CD4-positive, alpha-beta T cell treated with Interleukin-6 at 100 ng/mL for 8 hours (primary cell): ENCODE data around the gene SERINC5.
A peak's percentile ranks its signal among the peaks of the same experiment; 100 is the strongest.
"Not testable (repeated sequence)": the region's sequence is repeated elsewhere in the genome, so short reads cannot be mapped to it uniquely, and the experiment has no call there.

Experiments used
- DNase-seq: peaks from one replicate; pipeline ENCODE4 v3.0.0-alpha.2; 2020; ENCODE audit warnings: mixed read lengths, low spot score

Gene SERINC5

GRCh38 chr5:80255811-80256712, at the start of gene SERINC5:
Gene SERINC5 (minus strand): TSS chr5:80256048. CDS start chr5:80255922, 126 bp downstream.
- DNase-seq: peak; percentile 86

DNA sequence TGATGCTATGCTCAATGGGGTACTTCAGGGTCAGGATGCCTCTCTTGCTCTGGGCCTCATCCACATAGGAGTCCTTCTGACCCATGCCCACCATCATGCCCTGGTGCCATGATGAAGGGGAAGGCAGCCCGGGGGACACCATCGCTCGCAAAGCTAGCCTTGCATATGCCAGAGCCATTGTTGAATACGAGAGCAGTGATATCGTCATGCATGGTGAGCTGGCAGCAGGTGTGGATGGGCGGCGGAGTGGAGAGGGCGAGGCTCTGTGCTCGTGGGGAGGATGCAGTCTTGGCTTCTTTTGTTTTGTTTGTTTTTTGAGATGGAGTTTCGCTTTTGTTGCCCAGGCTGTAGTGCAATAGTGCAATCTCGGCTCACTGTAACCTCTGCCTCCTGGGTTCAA, 46.8 kb upstream of the SERINC5 start:
- DNase-seq: no peak

GRCh38 chr5:80301342-80301741, 45.5 kb upstream of the SERINC5 start:
- not testable (repeated sequence) for DNase-seq

DNA sequence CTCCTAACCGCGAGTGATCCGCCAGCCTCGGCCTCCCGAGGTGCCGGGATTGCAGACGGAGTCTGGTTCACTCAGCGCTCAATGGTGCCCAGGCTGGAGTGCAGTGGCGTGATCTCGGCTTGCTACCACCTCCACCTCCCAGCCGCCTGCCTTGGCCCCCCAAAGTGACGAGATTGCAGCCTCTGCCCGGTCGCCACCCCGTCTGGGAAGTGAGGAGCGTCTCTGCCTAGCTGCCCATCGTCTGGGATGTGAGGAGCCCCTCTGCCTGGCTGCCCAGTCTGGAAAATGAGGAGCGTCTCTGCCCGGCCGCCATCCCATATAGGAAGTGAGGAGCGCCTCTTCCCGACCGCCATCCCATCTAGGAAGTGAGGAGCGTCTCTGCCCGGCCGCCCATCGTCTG, 44.9 kb upstream of the SERINC5 start:
- not testable (repeated sequence) for DNase-seq

- no peak for DNase-seq
Measured at GRCh38 chr5:80300125-80300524, 44.3 kb upstream of the SERINC5 start.

DNA sequence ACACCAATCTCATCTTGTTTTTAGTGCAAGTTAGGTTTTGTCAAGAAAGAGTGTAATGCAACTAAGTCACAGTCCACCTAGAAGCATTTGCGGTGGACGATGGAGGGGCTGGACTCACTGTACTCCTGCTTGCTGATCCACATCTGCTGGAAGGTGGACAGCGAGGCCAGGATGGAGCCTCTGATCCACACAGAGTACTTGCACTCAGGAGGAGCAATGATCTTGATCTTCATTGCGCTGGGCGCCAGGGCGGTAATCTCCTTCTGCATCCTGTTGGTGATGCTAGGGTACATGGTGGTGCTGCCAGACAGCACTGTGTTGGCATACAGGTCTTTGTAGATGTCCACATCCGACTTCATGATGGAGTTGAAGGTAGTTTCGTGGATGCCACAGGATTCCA, 43.8 kb upstream of the SERINC5 start:
- no peak for DNase-seq

DNA sequence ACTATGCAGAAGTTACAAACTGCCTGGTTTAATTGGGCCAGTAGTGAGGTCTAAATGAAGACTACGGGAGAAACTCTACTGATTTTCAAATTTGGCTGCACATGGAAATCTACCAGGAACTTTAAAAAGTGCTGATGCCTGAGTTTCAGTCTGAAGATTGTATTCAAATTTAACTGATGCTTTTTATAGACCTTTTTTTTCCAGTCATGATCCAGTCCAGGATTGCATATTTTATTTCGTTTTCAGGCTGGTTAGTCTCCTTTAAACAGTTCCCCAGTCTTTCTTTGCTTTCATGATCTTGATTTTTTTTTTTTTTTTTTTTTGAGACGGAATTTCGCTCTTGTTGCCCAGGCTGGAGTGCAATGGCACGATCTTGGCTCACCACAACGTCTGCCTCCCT, 40.3 kb upstream of the SERINC5 start:
- no peak for DNase-seq

DNA sequence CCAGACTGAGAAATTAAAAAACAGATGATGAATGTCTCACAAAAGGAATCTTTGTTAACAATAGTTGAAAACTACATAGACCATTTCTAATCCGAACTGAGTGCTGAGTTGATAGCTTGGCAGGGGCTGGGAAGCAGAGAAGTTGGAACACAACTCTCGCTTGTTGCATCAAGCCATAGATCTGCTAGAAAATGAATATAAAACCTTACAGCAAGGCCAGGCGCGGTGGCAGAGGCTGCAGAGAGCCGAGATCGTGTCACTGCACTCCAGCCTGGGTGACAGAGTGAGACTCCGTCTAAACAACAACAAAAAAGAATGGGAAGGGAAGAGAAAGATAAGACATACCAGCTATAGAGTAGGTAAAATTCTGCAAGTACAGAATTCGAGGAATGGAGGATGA, 35.9 kb upstream of the SERINC5 start:
- DNase-seq: no peak

- no peak for DNase-seq
Measured at GRCh38 chr5:80289320-80289719, 33.5 kb upstream of the SERINC5 start.

DNA sequence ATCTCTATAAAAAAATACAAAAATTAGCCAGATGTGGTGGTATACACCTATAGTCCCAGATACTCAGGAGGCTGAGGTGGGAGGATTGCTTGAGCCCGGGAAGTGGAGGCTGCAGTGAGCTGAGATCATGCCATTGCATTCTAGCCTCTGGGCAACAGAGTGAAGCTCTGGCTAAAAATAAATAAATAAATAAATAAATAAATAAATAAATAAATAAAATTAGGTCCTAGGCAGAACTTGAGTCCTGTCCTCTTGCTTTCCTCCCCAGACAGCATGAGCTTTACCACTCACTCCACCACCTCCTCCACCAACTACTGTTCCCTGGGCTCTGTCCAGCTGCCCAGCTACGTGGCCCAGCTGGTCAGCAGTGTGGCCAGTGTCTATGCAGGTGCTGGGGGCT, 32.3 kb upstream of the SERINC5 start:
- DNase-seq: no peak

DNA sequence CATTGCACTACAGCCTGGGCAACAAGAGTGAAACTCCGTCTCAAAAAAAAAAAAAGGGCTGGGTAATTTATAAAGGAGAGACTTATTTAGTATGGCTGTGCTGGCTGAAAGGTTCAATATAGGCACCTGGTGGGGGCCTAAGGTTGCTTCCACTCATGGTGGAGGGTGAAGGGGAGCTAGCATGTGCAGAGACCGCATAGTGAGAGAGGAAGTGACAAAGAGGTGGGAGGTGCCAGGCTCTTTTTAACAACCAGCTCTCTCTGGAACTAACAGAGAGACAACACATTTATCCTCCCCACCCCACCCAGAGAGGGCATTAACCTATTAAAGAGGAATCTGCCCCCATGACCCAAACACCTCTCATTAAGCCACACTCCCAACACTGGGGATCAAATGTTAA, 28.9 kb upstream of the SERINC5 start:
- DNase-seq: peak; percentile 35

DNA sequence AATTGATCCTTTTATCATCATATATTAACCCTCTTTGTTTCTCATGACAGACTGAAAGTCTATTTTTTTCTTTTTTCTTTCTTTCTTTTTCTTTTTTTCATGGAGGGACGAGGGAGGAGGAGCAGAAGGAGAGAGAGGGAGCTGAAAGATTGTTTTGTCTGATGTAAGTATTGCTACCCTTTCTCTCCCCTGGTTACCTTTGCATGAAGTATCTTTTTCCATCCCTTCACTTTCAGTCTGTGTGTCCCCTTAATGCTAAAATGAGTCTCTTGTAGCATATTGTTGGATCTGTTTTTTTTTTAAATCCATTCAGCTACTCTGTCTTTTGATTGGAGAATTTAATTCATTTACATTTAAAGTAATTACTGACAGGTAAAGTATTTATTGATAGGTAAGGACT, 27.5 kb upstream of the SERINC5 start:
- no peak for DNase-seq

- DNase-seq: no peak
Measured at GRCh38 chr5:80282054-80282453, 26.2 kb upstream of the SERINC5 start.

DNA sequence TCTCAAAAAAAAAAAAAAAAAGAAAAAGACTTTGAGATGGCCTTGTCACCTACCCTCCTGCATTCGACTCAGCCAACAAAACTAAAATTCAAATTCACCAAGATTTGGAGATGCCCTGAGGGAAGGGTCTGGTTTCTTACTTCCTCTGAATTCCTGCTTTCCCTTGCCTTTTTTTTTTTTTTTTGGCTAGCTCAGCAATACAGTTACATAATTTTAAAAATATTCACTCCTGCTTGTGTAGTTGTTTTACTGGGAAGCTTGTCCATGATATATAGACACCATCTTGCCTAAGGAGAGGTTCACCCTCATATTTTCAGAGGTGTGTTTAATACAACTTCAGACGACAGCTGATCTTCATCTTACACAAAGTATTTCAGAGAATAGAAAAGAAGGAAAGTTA, 21.3 kb upstream of the SERINC5 start:
- no peak for DNase-seq

- no peak for DNase-seq
Measured at GRCh38 chr5:80276186-80276585, 20.3 kb upstream of the SERINC5 start.

DNA sequence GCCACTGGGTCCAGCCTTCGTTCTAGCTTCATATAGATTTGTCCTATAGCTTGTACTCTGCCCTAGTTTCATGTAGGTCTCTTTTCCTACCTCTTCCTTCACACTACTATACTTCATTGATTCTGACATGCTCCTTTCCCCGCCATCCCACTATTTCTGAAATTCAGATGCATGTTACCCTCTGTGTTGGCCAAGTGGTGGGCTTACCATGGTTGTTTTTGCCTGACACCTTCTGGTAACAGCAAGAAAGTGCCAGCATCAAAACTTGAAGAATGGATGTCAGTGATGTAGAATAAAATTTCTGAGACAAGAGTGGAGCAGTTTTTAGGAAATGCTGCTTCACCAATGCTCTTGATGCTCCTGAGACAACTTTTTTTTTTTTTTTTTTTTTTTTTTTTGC, 19.5 kb upstream of the SERINC5 start:
- DNase-seq: peak; percentile 46

GRCh38 chr5:80270543-80270942, 14.7 kb upstream of the SERINC5 start:
- DNase-seq: not testable (repeated sequence)

GRCh38 chr5:80269991-80270438, 14.2 kb upstream of the SERINC5 start:
- peak; percentile 61 for DNase-seq

GRCh38 chr5:80268916-80269315, 13.1 kb upstream of the SERINC5 start:
- no peak for DNase-seq

DNA sequence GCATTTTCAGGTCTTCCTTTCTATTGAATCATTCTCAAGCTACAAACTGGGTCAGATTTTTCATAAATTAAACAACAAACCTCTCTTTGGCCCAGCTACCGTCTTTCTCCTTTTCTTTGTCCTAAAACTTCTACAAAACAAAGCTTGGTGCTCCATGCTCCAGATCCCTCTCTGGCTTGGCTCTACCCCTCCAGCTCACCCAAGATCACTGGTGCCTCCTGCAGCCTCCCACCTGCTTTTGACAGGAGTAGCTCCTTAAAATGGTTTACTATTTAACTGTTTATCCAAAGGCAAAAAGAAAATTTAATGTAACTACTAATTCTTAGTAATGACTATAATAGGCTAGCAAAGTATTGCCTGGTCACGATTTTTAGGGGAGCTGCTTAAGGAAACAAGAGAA, 10.7 kb upstream of the SERINC5 start:
- DNase-seq: no peak

DNA sequence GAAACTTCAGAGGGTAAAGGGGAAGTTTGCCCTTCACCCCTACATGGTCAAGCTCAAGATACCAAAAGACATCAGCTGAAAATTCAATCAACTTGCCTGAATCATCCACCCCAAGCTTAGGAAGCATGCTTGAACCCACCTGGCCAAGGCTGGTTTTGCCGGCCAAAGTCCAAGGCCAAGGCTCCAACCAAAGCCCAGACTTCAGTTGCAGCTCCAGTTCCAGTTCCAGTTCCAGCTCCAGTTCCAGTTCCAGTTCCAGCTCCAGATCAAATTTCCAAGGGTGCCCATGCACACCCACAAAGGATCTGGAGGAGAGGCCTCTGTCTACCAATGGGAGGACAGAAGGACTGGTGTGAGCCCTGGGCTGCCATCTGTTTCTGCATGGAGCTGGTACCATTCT, 4.6 kb upstream of the SERINC5 start:
- no peak for DNase-seq

GRCh38 chr5:80259511-80260203, 3.8 kb upstream of the SERINC5 start:
- no peak for DNase-seq

- DNase-seq: peak; percentile 26
Measured at GRCh38 chr5:80255431-80255810, 427 bp downstream of the SERINC5 start.
